ENCODE data around the gene DGKZ.

GRCh38 chr11:46417711-46418110 is 70.4 kb downstream of the DGKZ start:
- TF ChIP-seq POLR2AphosphoS5 (IDR thresholded peaks at IDR 0.05; ENCODE audit: low read depth) = no peak
- TF ChIP-seq CTCF (IDR thresholded peaks at IDR 0.05; ENCODE audit: insufficient read depth, low read length) = no peak
- no peak for TF ChIP-seq GABPA (IDR thresholded peaks at IDR 0.05; ENCODE audit: low read depth)
- TF ChIP-seq REST (IDR thresholded peaks at IDR 0.05; ENCODE audit: insufficient replicate concordance, low read depth) = no peak
- TF ChIP-seq SPI1 (IDR thresholded peaks at IDR 0.05; ENCODE audit: borderline replicate concordance, low read depth) = no peak

Data from HL-60 (cell line).